ENCODE measurements around the gene PBLD. TPM values are rescaled to one million over a fixed set of nuclear protein-coding genes. Genes with fewer than 3 reads are reported as not detected.

Gene PBLD
- total RNA-seq, result 20.8 and 34.9 TPM in 2 replicates

DNA sequence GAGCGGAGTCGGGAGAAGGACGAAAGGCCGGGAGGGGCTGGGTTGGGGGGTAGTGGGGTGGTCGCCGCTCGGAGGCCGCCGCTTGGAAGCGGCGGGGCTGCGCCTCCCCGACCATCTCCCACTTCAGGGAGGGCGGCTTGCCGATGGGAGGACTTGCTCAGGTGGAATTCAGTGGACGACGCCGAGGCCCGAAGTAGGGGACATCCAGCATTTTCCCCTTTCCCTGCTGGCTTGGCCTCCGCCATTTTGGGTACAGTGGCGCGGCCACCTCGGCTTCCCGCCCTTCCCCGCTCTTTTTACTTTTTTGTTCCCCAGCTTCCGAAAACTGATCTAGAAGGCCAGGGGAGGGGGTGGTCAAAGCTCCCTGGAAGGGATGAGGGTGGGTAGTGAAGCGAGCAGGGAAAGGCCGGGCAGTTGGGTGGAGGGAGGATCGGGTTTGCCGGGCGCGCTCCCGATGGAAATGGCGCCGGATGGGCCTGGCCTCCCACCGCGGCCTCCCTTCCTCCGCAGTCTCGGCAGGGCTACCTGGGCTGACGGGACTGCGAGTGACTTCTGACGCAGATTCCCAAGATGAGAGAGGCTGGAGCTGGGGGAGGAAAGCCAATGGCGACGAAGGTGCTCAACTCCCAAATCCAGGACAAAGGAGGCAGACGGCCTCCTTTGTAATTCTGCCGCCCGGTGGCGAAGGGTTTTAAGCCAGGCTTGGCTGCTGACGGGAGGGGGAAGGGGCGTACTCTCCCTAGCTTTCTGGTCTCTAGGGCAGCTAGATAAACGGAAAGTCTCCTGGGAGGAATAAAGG lies at the start of gene PBLD:
TSS of gene PBLD (minus strand) at position 670 of the 799 bp plus-strand sequence. CDS start 26,084 bp downstream, outside the sequence.

DNA sequence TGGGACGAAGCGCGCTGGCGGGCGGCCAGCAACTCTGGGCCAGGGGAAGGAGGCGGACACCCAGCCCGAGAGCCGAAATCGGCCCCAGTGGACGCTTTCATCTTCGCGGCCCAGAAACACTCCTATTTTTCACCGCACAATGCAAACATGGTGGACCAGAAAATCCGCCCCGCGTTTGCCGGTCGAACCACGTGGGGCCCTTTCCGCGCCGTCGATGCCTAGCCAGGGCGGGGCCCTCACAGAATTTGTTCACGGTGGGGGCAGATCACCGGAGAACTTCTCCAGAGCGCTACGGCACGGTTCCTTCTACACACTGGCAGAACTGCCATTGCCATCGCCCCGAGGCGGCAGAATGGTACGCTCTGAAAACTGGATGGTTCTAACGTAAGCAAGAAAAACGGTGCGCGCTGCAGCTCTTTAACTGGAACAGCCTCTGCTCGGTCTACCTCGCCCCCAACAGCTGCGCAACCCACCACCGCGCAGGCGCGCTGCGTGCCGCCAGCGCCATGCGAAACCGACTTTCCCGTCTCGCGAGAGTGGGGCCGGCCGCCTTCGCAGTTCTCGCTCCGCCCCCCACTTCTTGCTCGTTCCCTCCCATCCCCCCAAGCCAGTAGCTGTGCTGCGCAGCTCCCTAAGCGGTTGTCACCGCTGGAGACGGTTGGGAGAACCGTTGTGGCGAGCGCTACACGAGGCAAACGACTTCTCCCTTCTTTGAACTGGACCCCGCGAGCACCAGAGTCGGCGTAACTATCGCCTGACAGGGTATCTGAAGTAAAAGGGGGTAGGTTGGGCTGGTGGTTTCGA lies 1.1 kb downstream of the PBLD start, which contains the start of gene HNRNPH3:
TSS of gene HNRNPH3 (plus strand) at position 610 of the 804 bp plus-strand sequence. CDS start 5,158 bp downstream, outside the sequence.

Other genes starting within 250 kb of the PBLD start
- gene MYPN, start 223.4 kb downstream of the PBLD start, total RNA-seq, result 12.0 and 14.4 TPM in 2 replicates
- 0.11 TPM in 1 of 2 replicates, not detected in the other for gene ATOH7, start 100.8 kb downstream of the PBLD start, total RNA-seq
- 20.0 and 20.1 TPM in 2 replicates for gene HNRNPH3, start 864 bp downstream of the PBLD start, total RNA-seq
- gene RUFY2, start 74.3 kb upstream of the PBLD start, total RNA-seq, result 42.9 TPM in 2 replicates
- gene DNA2, start 139.0 kb upstream of the PBLD start, total RNA-seq, result 5.1 and 12.2 TPM in 2 replicates
- gene SLC25A16, start 194.6 kb upstream of the PBLD start, total RNA-seq, result 26.2 and 36.8 TPM in 2 replicates
- gene TET1, start 227.4 kb upstream of the PBLD start, total RNA-seq, result 7.7 and 8.9 TPM in 2 replicates